Stimulated activated CD4-positive, alpha-beta T cell treated with anti-CD3 and anti-CD28 coated beads, Interleukin-1b, Interleukin-23, amount 100 ng/mL, for 24 hours (primary cell): ENCODE measurements around the gene CGB1.
"Not testable (repeated sequence)": the region's sequence is repeated elsewhere in the genome, so short reads cannot be mapped to it uniquely, and the experiment has no call there.

ENCODE experiments used
- DNase-seq, 4 experiments: peaks; one replicate each; pipeline ENCODE4 v3.0.0-alpha.2; 2020; ENCODE audit warnings: low read depth in 4 of 4, low spot score in 1 of 4

The CGB1 gene

DNA sequence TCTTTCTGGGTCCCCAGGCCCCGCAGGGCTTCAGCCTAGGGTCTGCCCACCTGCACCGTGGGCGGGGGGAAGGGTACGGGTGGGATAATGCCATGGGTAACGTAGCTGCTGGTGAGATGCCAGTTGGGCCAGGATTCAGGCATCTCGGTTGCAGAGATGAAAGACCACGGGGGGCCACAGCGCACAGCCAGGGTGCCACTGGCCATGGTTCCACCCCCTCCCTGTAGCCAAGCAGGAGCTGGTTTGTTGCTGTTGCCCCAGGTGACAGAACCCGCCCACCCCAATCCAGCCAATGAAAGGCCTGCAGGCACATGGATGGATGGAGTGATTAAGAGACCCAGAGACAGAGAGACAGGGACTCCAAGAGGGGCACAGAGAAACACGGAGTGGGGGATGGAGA is 21.9 kb upstream of the CGB1 start:
- peak in 1 of 4 experiments; percentile 25 for DNase-seq

GRCh38 chr19:49057636-49058234 is 21.0 kb upstream of the CGB1 start, which contains the start of gene CGB7:
Gene CGB7 (minus strand): TSS chr19:49057749. CDS start chr19:49055375, 2,374 bp downstream.
- peak in 1 of 4 experiments; percentile 30 for DNase-seq

GRCh38 chr19:49056902-49057596 is 20.4 kb upstream of the CGB1 start:
- DNase-seq = not testable (repeated sequence)

DNA sequence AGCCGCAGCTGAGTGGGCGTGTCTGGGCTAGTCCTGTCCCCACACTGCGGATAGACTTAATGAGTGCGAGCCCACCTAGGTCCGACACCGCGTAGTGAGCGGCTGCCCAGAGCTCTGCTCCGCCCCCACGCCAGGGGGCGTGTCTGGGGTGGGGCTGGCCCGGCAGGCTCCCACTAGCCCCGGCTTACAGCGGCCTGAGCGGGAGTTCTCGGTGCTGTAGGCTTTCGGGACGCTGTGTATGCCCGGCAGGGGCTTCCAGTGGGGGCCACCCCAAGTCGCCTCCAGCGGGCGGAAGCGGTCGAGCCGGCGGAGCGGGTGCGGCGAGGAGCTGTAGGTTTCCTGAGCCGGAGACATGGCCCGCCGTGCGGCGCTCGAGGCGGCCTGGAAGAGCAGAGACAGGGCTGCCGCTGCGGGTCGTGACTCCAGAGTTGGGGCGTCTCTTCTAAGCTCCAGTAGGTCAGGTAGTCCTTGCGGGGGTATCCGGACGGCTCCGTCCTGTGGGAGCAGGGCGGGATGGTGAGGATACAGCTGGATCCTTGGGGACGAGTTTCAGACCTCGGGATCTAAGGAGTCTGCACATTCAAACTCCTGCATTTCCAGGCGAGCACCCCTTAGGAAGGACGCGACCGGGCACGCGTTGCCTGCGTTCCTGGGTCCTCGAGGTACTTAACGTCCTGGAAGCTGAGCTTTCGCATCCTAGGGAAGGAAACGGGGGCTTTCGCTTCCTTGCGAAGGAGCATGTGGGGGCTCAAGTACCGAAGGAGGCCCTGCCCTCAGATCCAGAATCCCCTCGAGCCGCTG is 19.6 kb upstream of the CGB1 start:
- DNase-seq = peak in 1 of 4 experiments; percentile 40

DNA sequence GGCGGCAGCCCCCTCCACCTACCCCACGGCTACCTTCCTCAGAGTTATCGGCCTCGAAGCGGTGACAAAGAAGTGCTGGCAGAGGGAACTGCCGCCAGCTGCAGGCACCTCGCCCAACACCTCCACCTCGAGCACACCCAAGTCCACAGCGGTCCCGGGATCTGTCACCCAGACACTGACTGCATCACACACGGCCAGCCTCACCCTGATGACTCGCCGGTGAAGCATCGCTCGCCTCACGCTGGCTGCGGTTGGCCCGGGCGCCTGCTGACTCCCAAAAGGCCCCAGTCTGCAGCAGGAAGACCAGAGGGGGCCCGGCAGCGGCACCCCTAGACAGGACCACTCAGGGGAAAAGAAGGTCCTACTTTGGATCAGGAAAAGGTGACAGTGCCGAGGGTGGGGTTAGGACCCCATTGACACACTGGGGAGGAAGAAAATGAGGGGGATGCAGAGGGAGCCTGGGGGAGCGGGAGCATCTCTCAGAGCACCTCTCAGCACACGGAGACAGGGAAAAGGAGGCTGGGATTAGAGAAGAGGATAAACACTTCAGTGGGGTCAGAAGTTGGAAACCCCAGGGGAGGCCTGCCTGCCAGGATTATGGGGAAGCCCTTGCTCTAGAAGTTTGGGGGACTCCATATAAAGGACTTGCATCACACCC is 13.8 kb upstream of the CGB1 start:
- not testable (repeated sequence) for DNase-seq

GRCh38 chr19:49049834-49050233 is 13.1 kb upstream of the CGB1 start:
- not testable (repeated sequence) for DNase-seq

GRCh38 chr19:49049011-49049410 is 12.3 kb upstream of the CGB1 start, which contains the start of gene CGB8:
Gene CGB8 (minus strand): TSS chr19:49049111. CDS start chr19:49048739, 372 bp downstream.
- DNase-seq = not testable (repeated sequence)

DNA sequence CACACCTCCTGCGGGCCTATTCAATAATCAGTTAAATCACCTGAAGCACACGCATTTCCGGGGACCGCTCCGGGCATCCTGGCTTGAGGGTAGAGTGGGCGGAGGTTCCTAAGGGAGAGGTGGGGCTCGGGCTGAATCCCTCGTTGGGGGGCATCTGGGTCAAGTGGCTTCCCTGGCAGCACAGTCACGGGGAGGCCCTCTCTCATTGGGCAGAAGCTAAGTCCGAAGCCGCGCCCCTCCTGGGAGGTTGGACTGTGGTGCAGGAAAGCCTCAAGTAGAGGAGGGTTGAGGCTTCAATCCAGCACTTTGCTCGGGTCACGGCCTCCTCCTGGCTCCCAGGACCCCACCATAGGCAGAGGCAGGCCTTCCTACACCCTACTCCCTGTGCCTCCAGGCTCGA is 6.9 kb upstream of the CGB1 start, which contains the start of gene CGB5:
Gene CGB5 (plus strand): TSS at position 301 of the 400 bp plus-strand sequence. CDS start 362 bp downstream, outside the sequence.
- DNase-seq = not testable (repeated sequence)

- DNase-seq = not testable (repeated sequence)
These were observed 6.0 kb upstream of the CGB1 start for GRCh38 chr19:49042666-49043065.

DNA sequence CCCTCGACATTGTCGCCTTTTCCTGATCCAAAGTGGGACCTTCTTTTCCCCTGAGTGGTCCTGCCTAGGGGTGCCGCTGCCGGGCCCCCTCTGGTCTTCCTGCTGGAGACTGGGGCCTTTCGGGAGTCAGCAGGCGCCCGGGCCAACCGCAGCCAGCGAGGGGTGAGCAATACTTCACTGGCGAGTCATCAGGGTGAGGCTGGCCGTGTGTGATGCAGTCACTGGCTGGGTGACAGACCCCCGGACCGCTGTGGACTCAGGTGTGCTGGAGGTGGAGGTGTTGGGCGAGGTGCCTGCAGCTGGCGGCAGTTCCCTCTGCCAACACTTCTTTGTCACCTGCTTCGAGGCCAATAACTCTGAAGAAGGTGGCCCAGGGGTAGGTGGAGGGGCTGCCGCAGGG is 5.5 kb upstream of the CGB1 start:
- DNase-seq = no peak

DNA sequence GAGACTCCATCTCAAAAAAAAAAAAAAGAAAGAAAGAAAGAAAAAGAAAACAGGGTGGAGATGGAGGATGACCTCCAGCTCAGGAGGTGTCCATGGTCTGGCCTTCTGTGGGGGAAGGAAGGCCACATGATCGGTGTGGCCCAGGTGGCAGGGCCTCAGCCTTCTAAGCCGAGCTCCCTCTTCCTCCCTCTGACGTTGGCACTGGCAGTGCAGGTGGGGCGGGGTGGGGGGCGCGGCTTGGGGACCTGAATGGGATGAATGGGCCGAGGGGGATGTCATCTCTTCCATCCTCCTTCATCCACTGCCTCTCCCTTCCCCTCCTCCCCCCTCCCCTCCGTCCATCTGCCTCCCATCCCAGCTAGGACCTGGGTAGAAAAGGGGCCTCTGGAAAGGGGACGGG is 3.0 kb upstream of the CGB1 start:
- not testable (repeated sequence) for DNase-seq

DNA sequence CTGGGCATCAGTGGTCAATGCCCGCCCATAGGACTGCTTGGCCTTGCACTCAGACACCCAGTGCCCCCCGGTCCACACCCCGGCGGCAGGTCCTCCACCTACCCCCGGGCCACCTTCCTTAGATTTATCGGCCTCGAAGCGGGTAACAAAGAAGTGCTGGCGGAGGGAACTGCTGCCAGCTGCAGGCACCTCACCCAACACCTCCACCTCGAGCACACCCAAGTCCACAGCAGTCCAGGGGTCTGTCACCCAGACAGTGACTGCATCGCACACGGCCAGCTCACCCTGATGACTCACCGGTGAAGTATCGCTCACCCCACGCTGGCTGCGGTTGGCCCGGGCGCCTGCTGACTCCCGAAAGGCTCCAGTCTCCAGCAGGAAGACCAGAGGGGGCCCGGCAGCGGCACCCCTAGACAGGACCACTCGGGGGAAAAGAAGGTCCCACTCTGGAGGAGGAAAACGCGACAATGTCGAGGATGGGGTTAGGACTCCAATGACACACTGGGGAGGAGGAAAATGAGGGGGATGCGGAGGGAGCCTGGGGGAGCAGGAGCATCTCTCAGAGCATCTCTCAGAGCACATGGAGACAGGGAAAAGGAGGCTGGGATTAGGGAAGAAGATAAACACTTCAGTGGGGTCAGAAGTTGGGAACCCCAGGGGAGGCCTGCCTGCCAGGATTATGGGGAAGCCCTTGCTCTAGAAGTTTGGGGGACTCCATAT is 2.0 kb upstream of the CGB1 start:
- not testable (repeated sequence) for DNase-seq

- not testable (repeated sequence) for DNase-seq
These were observed 1.4 kb upstream of the CGB1 start for GRCh38 chr19:49038111-49038510.

- DNase-seq = peak in 3 of 4 experiments; percentile 42 to 65 (median 57)
These were observed 4.9 kb downstream of the CGB1 start, which contains the start of gene CGB2 for GRCh38 chr19:49031642-49032301. Gene CGB2 (plus strand): TSS chr19:49031890. CDS start chr19:49032096, 206 bp downstream.

GRCh38 chr19:49030323-49030722 is 6.4 kb downstream of the CGB1 start:
- not testable (repeated sequence) for DNase-seq

DNA sequence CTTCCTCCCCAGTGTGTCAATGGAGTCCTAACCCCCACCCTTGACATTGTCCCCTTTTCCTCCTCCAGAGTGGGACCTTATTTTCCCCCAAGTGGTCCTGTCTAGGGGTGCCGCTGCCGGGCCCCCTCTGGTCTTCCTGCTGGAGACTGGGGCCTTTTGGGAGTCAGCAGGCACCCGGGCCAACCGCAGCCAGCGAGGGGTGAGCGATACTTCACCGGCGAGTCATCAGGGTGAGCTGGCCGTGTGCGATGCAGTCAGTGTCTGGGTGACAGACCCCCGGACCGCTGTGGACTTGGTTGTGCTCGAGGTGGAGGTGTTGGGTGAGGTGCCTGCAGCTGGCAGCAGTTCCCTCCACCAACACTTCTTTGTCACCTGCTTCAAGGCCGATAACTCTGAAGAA is 6.9 kb downstream of the CGB1 start:
- not testable (repeated sequence) for DNase-seq

- DNase-seq = not testable (repeated sequence)
These were observed 8.0 kb downstream of the CGB1 start for GRCh38 chr19:49028686-49029085.

DNA sequence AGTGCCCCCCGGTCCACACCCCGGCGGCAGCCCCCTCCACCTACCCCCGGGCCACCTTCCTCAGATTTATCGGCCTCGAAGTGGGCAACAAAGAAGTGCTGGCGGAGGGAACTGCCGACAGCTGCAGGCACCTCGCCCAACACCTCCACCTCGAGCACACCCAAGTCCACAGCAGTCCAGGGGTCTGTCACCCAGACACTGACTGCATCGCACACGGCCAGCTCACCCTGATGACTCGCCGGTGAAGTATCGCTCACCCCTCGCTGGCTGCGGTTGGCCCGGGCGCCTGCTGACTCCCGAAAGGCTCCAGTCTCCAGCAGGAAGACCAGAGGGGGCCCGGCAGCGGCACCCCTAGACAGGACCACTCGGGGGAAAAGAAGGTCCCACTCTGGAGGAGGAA is 11.1 kb downstream of the CGB1 start:
- DNase-seq = not testable (repeated sequence)

DNA sequence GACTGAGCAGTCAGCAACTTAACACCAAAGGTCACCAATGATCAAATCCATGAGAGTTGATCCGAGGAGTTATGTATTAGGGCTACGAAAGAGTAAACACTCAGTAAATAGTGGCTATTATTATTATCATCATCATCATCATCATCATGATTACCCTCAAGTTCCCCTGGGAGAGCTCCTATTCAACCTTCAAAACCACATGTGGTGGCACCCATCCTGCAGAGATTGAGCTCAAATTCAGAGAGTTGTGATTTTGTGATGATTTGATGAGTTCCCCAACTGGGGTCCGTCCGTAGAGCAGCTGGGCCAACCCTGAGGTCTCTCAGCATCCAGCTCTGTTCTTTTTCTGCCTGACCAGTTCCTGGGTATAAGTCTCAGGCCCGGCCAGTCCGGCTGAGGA is 11.6 kb downstream of the CGB1 start:
- not testable (repeated sequence) for DNase-seq

GRCh38 chr19:49024233-49024632 is 12.5 kb downstream of the CGB1 start, which contains the start of gene CGB3:
Gene CGB3 (minus strand): TSS chr19:49024333. CDS start chr19:49023971, 362 bp downstream.
- DNase-seq = not testable (repeated sequence)
